Activated CD8-positive, alpha-beta T cell treated with anti-CD3 and anti-CD28 coated beads, Interleukin-2, amount 10 ng/mL, durations not matched to agents 7 days and 5 days (primary cell): ENCODE results near the gene KRTAP19-3. TPM values are rescaled to one million over a fixed set of nuclear protein-coding genes. Genes with fewer than 3 reads are reported as not detected.
"Not testable (repeated sequence)": the region's sequence is repeated elsewhere in the genome, so short reads cannot be mapped to it uniquely, and the experiment has no call there.

Experiments
- ATAC-seq: fragments of 150-1000 bp; cut with Tn5 transposase; one replicate; pipeline ENCODE4 v1.10.0; 2021; ENCODE audit warnings: moderate library complexity
- CTCF ChIA-PET: fragments of 350-600 bp; sonication (Branson Sonifier 250); formaldehyde crosslinking; loops from one replicate; lab custom pipeline; 2021; ENCODE audit warnings: antibody characterized with exemption; lab: Charles Lee
- POLR2A ChIA-PET: fragments of 350-600 bp; sonication (Branson Sonifier 250); formaldehyde crosslinking; loops from one replicate; lab custom pipeline; 2021; ENCODE audit warnings: antibody characterized with exemption; lab: Charles Lee
- DNase-seq: peaks from one replicate; pipeline ENCODE4 v3.0.0-alpha.2; 2020
- H3K27ac Mint-ChIP-seq: one replicate; pipeline ENCODE4 v1.8.0; 2021; ENCODE audit warnings: mild to moderate bottlenecking, mixed read lengths
- H3K27me3 Mint-ChIP-seq: one replicate; pipeline ENCODE4 v1.8.0; 2021; ENCODE audit warnings: low read depth, mixed read lengths
- H3K36me3 Mint-ChIP-seq: one replicate; pipeline ENCODE4 v1.8.0; 2021; ENCODE audit warnings: low read depth, mixed read lengths
- H3K4me1 Mint-ChIP-seq: one replicate; pipeline ENCODE4 v1.8.0; 2021; ENCODE audit warnings: low read depth, mixed read lengths
- H3K4me3 Mint-ChIP-seq: one replicate; pipeline ENCODE4 v1.8.0; 2021; ENCODE audit warnings: mild to moderate bottlenecking, mixed read lengths
- H3K9me3 Mint-ChIP-seq: one replicate; pipeline ENCODE4 v1.8.0; 2022; ENCODE audit warnings: mixed read lengths; ENCODE audit not compliant: insufficient read depth
- total RNA-seq, 2 experiments: library from RNA; stranded (reverse); gene quantifications; one replicate each; pipeline ENCODE4 v1.2.3, GENCODE V29; 2021

KRTAP19-3 gene
- total RNA-seq, result not detected

DNA sequence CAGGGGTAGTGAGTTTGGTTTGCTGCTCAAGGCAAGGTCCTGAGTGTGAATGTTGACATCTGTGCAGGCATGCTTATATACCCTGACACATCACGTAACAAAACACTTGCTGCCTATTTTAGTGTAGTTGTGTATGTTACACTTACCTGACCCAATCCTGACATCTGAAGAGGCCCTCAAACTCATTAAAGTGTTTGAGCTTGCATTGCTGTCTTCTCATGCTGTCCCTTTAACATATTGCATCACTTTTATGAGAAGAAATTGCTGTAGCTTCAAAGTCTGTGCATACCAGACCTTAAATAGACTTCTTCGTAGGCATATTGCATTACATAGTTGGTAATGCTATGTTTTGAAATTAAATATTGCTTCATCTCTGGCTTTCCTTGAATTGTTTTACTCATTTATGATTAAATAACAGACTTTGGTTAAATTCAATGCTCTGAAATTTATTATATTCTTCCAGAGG is at the start of gene KRTAP19-3:
Gene KRTAP19-3 (minus strand): TSS at position 51 of the 466 bp plus-strand sequence. CDS start 56 bp downstream, outside the sequence.
- no peak within 1 kb of the TSS for H3K4me3 Mint-ChIP-seq
- ATAC-seq (no peak), DNase-seq (no peak)
- H3K9me3 Mint-ChIP-seq, result no peaks in the 10 kb centered on the region
- H3K4me1 Mint-ChIP-seq, result no peaks in the 10 kb centered on the region
- no peaks in the 10 kb centered on the region for H3K27me3 Mint-ChIP-seq
- ChIA-PET POLR2A (no interaction called here), CTCF (no interaction called here)
- H3K27ac Mint-ChIP-seq, result no peak within 1 kb of the TSS
- no peaks in the 10 kb centered on the region for H3K36me3 Mint-ChIP-seq

DNA sequence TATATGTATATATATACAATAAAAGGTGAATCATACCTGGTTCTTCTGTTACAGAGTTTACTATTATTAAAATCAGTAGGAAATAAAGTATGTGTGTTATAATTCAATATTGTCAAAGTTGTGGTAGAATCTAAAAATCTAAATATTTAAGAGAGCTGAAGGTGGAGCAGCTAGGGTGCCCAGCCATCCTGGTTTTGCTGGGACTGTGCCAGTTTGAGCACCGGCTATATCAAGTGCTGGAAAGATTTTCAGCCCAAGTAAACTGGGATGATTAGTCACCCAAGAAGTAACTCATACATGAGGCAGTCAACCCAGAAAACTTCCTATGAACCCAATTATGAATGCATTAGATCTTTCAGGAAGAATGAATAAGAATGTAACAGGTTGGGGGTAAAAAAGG is 27.1 kb upstream of the KRTAP19-3 start:
- ChIA-PET CTCF (no interaction called here), POLR2A (no interaction called here)
- ATAC-seq (no peak), DNase-seq (no peak)
- Mint-ChIP-seq H3K4me3 (no peak overlapping the region), H3K4me1 (no peaks in the 10 kb centered on the region), H3K27me3 (no peaks in the 10 kb centered on the region), H3K9me3 (no peaks in the 10 kb centered on the region), H3K27ac (no peak overlapping the region), H3K36me3 (no peaks in the 10 kb centered on the region)

DNA sequence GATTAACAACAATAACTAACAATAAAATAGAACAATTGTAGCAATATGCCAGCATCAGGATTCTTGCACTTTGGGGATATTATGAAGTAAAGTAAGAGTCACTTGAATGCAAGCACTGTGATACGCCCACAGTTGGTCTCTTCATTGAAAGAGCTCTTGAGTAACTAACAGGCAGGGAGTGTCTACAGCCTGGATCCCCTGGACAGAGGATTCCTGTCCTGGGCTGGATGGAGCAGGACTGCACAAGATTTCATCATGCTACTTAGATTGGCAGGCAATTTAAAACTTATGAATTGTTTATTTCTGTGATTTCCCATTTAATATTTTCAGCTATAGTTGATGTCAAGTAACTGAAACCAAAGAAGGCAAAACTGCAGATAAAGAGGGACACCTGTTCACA is 23.9 kb upstream of the KRTAP19-3 start:
- CTCF ChIA-PET, result no interaction called here
- Mint-ChIP-seq H3K27ac (no peak overlapping the region), H3K4me1 (no peaks in the 10 kb centered on the region)

DNA sequence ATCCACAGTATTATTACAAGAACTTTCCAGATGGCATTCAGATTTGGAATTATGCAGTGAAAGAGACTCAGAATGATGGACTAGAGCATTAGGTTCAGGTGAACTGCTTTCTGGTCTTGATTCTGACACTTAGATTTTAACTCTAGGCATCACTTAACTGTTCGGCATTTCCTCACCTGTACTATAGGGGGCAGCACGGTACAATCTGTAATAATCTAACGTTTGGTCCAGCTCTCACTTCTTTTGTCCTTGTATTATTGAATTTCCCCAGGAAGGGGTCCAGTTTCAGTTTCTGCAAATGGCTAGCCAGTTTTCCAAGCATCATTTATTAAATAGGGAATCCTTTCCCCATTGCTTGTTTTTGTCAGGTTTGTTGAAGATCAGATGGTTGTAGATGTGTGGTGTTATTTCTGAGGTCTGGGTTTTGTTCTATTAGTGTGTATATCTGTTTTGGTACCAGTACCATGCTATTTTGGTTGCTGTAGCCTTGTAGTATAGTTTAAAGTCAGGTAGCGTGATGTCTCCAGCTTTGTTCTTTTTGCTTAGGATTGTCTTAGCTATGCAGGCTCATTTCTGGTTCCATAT is 13.9 kb upstream of the KRTAP19-3 start:
- H3K9me3 Mint-ChIP-seq, H3K36me3 Mint-ChIP-seq, H3K4me1 Mint-ChIP-seq, H3K27ac Mint-ChIP-seq, POLR2A ChIA-PET, DNase-seq, ATAC-seq, H3K27me3 Mint-ChIP-seq, H3K4me3 Mint-ChIP-seq: not testable (repeated sequence)
- CTCF ChIA-PET, result interaction anchor here (0.6 to 1.3 kb wide), 2 partner anchors 11 to 356 kb away, joined by 3 read pairs; no protein-coding TSS in a partner anchor

More for the DNA sequence above, 23.9 kb upstream of the KRTAP19-3 start:
- DNase-seq (no peak), ATAC-seq (no peak)
- Mint-ChIP-seq H3K27me3 (no peaks in the 10 kb centered on the region), H3K9me3 (no peaks in the 10 kb centered on the region), H3K4me3 (no peak overlapping the region), H3K36me3 (no peaks in the 10 kb centered on the region)
- POLR2A ChIA-PET, result no interaction called here

DNA sequence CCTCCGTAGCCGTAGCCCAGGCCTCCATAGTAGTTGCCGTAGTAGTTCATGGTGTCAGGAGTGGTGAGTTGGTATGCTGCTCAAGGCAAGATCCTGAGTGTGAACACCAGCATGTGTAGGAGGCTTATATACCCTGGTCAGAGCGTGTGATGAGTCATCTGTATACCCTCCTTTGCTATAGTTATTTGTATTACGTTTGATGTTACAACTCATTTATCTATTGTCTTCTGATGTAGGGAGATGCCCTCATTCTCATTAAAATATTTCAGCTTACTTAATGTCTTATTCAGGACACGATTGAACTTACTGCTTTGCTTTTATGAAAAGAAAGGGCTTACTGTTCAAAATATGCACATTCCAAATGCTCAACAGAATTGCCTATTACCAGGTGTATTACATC is 10.2 kb upstream of the KRTAP19-3 start, which contains the start of gene KRTAP19-5:
Gene KRTAP19-5 (minus strand): TSS at position 101 of the 400 bp plus-strand sequence. CDS start 51 bp downstream, at position 50.
- ChIA-PET POLR2A (no interaction called here), CTCF (no interaction called here)
- no peak within 1 kb of the TSS for H3K4me3 Mint-ChIP-seq
- no peaks in the 10 kb centered on the region for H3K36me3 Mint-ChIP-seq
- H3K27ac Mint-ChIP-seq, result no peak within 1 kb of the TSS
- no peaks in the 10 kb centered on the region for H3K9me3 Mint-ChIP-seq
- DNase-seq, result no peak
- no peak for ATAC-seq
- H3K27me3 Mint-ChIP-seq, result no peaks in the 10 kb centered on the region
- no peaks in the 10 kb centered on the region for H3K4me1 Mint-ChIP-seq

DNA sequence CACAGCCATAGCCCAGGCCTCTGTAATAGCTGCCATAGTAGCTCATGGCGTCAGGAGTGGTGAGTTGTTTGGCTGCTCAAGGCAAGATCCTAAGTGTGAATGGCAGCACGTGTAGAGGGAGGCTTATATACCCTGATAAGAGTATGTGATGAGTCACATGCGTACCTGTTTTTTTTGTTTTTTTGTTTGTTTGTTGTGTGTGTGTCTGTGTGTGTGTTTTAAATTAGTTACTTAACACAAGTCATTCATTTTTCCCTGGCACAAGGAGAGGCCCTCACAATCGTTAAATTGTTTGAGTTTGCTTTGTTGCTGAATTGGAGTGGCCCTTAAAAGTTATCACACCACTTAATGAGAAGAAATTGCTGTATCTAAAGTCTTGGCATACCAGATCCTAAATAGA is 5.3 kb upstream of the KRTAP19-3 start, which contains the start of gene KRTAP19-4:
Gene KRTAP19-4 (minus strand): TSS at position 101 of the 400 bp plus-strand sequence. CDS start 55 bp downstream, at position 46.
- Mint-ChIP-seq H3K27ac (no peak within 1 kb of the TSS), H3K27me3 (no peaks in the 10 kb centered on the region), H3K4me3 (no peak within 1 kb of the TSS), H3K36me3 (no peaks in the 10 kb centered on the region), H3K9me3 (no peaks in the 10 kb centered on the region), H3K4me1 (no peaks in the 10 kb centered on the region)
- CTCF ChIA-PET, result no interaction called here
- POLR2A ChIA-PET, result no interaction called here
- ATAC-seq (no peak), DNase-seq (no peak)

DNA sequence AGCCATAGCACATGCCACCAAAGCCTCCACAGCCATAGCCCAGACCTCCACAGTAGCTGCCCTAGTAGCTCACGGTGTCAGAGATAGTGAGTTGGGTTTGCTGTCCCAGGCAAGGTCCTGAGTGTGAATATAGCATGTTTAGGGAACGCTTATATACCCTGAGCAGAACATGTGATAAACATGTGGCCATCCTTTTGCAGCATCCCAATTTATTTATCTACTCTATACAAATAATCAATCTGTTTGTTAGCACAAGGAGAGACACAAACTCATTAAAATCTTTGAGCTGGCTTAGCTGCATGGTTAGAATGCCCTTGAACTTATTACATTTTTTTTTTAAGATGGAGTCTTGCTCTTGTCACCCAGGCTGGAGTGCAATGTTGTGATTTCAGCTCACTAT is 4.5 kb downstream of the KRTAP19-3 start, which contains the start of gene KRTAP19-2:
Gene KRTAP19-2 (minus strand): TSS at position 101 of the 400 bp plus-strand sequence. CDS start 88 bp downstream, at position 13.
- no peak for ATAC-seq
- Mint-ChIP-seq H3K9me3 (peaks cover 6% of the 10 kb centered on the region), H3K36me3 (no peaks in the 10 kb centered on the region), H3K27me3 (no peaks in the 10 kb centered on the region), H3K27ac (no peak within 1 kb of the TSS), H3K4me1 (no peaks in the 10 kb centered on the region), H3K4me3 (no peak within 1 kb of the TSS)
- CTCF ChIA-PET, result no interaction called here
- POLR2A ChIA-PET, result no interaction called here
- no peak for DNase-seq

DNA sequence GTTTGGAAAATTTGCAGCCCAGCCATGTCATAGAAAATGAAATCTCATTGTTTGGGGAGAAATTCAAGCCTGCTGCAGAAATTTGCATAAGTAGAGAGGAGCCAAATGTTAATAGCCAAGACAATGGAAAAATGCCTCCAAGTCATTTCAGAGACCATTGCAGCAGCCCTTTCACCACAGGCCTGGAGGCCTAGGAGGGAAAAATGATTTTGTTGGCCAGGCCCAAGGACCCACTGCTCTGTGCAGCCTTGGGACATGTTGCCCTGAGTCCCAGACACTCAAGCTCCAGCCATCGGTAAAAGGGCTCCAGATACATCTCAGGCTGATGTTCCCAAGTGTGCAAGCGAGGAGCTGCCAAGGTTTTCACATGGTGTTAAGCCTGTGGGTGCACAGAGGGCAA is 5.6 kb downstream of the KRTAP19-3 start:
- H3K9me3 Mint-ChIP-seq, result peaks cover 6% of the 10 kb centered on the region
- no peak overlapping the region for H3K4me3 Mint-ChIP-seq
- no peaks in the 10 kb centered on the region for H3K4me1 Mint-ChIP-seq
- no peak for ATAC-seq
- ChIA-PET CTCF (no interaction called here), POLR2A (no interaction called here)
- no peak for DNase-seq
- no peak overlapping the region for H3K27ac Mint-ChIP-seq
- H3K36me3 Mint-ChIP-seq, result no peaks in the 10 kb centered on the region
- H3K27me3 Mint-ChIP-seq, result no peaks in the 10 kb centered on the region

DNA sequence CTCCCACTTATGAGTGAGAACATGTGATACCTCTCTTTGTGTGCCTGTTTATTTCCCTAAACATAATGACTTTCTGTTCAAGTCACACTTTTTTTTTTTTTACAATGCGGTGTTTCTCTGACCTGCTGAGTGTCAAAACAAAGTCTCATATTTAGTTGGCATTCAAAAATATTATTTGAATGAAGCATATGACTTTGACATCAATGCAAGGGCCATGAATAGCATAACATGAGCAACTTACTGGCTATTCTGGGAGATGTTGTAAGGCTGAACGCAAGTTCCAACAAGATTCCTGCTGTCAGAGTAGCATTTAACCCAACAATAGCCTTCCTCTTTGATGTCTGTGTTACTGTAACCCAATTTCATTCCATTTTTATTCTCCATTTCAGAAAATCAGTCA is 9.7 kb downstream of the KRTAP19-3 start:
- no peak for DNase-seq
- no peak overlapping the region for H3K27ac Mint-ChIP-seq
- POLR2A ChIA-PET, result no interaction called here
- ATAC-seq, result no peak
- peaks cover 6% of the 10 kb centered on the region for H3K9me3 Mint-ChIP-seq
- H3K36me3 Mint-ChIP-seq, result no peaks in the 10 kb centered on the region
- H3K4me1 Mint-ChIP-seq, result no peaks in the 10 kb centered on the region
- H3K27me3 Mint-ChIP-seq, result no peaks in the 10 kb centered on the region
- no peak overlapping the region for H3K4me3 Mint-ChIP-seq
- CTCF ChIA-PET, result interaction anchor here (0.6 kb wide), 1 partner anchor 762 kb away, joined by 3 read pairs; no protein-coding TSS in a partner anchor

DNA sequence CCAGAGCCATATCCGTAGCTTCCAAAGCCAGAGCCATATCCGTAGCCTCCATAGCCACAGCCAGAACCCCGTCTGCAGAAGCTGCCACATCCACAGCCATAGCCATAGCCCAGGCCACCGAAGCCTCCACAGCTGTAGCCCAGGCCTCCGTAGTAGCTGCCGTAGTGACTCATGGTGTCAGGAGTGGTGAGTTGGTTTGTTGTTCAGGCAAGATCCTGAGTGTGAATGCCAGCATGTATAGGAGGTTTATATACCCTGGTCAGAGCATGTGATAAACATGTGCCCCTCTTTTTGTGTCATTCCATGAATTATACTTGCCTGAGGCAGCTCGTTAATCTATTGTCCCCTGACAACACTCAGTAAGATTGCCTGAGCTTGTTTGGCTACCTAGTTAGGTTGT is 11.7 kb downstream of the KRTAP19-3 start, which contains the start of gene KRTAP19-1:
Gene KRTAP19-1 (minus strand): TSS at position 223 of the 400 bp plus-strand sequence. CDS start 50 bp downstream, at position 173.
- H3K27me3 Mint-ChIP-seq, result no peaks in the 10 kb centered on the region
- no peak for ATAC-seq
- H3K9me3 Mint-ChIP-seq, result no peaks in the 10 kb centered on the region
- CTCF ChIA-PET, result no interaction called here
- no peak within 1 kb of the TSS for H3K27ac Mint-ChIP-seq
- H3K4me3 Mint-ChIP-seq, result no peak within 1 kb of the TSS
- no peak for DNase-seq
- H3K4me1 Mint-ChIP-seq, result no peaks in the 10 kb centered on the region
- POLR2A ChIA-PET, result no interaction called here
- H3K36me3 Mint-ChIP-seq, result no peaks in the 10 kb centered on the region

DNA sequence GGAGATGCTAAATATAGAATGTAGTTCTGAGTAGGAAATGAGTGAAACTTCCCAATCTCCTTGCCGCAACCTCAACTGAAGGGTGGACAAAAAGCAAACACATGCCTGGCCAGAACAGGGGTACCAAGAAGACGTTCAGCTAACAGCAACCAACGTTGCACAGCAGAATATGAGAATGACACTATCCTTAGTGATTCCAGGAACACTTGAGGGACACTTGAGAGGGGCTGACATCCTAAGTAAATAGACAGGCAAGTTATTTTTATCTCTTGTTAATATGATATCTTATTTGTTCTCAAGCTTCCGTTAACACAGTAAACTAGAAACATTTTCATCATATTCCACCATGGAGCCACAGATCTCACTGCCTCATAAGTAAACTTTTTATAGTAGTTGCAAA is 12.6 kb downstream of the KRTAP19-3 start:
- CTCF ChIA-PET, result no interaction called here
- H3K4me1 Mint-ChIP-seq, result no peaks in the 10 kb centered on the region
- POLR2A ChIA-PET, result no interaction called here
- DNase-seq, result no peak
- no peaks in the 10 kb centered on the region for H3K9me3 Mint-ChIP-seq
- ATAC-seq, result no peak
- H3K27ac Mint-ChIP-seq, result no peak overlapping the region
- H3K4me3 Mint-ChIP-seq, result no peak overlapping the region
- H3K36me3 Mint-ChIP-seq, result no peaks in the 10 kb centered on the region
- H3K27me3 Mint-ChIP-seq, result no peaks in the 10 kb centered on the region

DNA sequence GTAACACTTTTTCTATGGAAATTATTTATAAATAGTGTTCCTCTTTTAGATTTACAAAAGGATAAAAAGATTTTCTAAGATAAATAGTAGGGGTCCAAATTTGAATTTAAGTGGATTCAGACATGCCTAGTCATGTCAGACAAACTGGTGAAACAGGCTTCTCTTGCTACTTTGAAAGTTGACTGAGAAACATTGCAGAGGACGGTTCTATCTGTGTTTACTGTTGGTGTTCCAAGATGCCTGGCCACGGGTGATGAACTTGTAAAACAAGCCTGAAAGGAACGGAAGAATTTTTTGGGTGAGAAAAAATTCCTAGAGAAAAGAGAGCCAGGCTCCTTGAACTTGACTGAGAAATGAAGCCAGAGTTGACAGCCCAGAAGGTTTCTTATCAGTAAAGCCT is 13.8 kb downstream of the KRTAP19-3 start:
- ChIA-PET CTCF (no interaction called here), POLR2A (no interaction called here)
- Mint-ChIP-seq H3K27me3 (no peaks in the 10 kb centered on the region), H3K9me3 (no peaks in the 10 kb centered on the region), H3K27ac (no peak overlapping the region), H3K4me1 (no peaks in the 10 kb centered on the region), H3K4me3 (no peak overlapping the region), H3K36me3 (no peaks in the 10 kb centered on the region)
- no peak for DNase-seq
- ATAC-seq, result no peak
